Stimulated activated CD8-positive, alpha-beta memory T cell treated with anti-CD3 and anti-CD28 coated beads, Interleukin-7, amount 100 ng/mL, for 24 hours (primary cell): Measurements from ENCODE around the gene DOCK1.

Experiments used
- DNase-seq: peaks from one replicate; pipeline ENCODE4 v3.0.0-alpha.2; 2020; ENCODE audit warnings: low read depth

Gene DOCK1

DNA sequence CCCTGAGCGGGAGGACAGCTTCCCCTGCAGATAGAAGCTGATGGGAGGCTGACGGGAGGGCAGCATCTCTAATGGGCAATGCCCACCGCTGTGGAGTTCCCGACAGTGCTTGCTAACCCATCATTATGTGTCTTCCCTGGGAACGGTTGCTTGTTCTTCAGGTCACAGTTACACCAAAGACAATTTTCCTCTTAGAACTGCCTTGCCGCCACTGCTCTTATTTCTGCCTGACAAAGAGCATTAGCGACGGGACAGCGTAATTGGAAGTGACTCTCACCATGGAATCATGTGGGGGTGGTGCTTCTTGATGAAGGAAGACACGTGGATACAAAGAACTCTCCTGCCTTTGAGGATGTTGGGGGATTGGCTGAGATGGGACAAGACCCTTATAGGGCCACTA is 562.6 kb downstream of the DOCK1 start:
- no peak for DNase-seq

DNA sequence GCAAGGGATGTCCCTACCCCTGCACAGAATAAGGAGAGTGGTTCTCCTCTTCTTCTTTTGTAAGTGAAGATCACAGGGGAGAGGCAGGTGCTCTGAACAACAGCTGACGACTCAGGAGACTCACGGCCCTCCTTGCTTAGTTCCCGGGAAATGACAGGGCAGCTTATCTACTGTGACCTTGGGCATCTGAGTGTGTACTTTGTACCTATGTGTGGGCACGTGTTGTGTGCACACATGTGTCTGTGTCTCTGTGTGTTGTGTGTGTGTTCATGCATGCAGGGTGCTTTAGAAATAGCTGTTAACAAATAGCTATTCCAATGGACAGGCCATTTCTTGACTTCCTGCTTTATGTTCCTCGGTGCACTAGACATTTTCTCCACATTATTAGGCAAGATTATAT is 563.4 kb downstream of the DOCK1 start:
- DNase-seq = no peak

DNA sequence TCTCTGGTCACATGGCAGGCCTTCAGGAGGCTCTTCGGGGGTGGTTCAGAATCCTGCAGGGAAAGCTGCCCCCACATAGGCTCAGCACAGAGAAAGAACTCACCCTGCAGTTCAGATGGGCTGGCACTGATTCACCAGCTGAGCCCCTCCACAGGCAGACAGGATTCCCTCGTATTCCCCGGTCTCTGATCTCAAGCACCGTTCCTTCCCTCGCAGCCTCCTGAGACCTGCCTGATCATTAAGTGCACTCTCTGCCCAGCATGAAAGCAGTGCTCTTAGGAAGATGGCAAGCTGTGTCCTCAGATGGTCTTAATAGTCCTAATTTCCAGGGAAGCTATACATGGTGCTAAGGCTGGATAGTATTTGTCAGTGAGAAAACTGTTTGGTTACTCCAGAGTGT is 565.7 kb downstream of the DOCK1 start:
- no peak for DNase-seq

DNA sequence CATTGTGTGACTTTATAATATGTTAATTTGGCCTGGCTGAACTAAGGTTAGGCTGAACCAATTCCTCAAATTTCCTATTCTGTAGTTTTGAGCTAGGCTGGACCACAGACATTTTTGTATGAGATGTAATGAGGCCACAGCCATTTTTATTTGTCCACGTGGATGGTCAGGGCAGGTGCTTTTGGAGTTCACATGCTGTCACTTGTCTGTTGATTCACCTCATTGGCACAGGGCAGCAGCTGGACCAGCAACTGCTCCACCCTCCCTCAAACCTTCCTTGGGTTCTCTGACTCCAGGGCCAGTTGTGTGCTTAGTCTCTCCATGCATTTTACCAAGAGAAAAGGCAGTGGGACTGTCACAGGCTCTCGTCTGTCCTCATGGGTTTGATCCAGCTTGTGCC is 567.7 kb downstream of the DOCK1 start:
- DNase-seq = no peak

DNA sequence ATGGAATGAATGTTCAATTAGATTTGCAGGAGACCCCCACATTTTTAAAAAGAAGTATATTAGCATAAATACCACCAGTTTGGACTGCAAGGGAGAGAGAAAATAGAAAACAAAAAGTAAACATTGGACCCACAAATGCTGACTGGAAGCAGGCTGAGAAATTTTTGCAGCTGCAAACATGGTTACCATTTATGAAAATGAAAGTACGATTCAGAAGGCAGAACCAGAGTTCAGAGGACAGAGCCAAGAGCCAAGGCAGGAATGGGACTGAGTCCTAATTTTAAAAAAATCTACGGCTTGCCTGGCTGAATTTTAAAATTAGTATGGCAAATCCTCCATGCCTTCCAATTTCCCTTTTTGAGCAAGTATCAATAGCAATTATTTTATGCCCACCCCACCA is 569.3 kb downstream of the DOCK1 start:
- DNase-seq = no peak

DNA sequence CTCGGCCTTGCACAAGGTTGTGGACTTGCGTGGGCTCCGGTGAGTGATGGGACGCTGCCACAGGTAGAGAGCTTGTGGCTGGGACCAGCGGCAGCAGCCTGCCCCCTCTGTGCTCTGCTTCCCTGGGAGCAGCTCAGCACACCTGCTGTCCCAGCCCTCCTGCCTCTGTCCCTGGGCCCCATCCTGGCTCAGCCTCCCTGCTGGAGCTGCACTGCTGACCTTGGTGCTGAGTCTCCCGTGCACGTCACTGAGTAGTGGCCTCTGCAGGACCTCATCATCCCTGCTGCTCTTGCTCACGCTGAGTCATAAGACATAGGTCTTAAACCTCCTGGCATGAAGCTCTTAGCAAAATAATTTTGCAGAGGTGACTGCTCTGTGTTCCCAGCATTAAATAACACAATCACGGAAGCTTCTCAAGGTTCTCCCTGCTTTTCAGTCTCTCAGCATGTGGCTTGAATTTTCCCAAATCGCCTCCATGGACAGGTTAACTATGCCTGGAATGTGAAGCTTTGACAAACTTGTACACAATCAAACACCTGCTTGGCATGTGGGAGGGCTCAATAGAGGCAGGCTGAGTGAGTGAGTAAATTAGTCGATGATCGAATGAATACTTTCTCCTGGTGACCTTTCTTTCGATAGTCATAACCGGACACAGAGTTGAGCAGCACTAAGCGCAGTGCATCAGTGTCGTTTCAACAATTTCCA is 580.1 kb downstream of the DOCK1 start:
- no peak for DNase-seq

DNA sequence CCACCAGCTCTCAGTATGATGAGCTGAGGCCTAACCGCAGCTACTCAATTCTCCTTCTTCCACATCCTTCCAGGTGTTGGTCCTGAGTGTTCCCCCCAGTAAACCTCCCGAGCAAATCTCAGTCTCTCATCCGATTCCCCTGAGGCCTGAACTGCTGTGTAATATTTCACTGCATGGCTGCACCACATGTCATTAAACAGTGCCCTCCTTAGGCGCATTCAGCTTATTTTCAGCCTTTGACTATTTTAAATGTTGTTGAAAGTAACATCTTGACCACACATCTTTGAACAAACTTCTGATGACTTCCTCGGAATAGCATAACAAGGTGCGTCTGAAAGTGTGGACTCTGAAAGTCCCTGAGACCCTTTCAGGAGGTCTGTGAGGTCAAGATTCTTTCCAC is 581.1 kb downstream of the DOCK1 start:
- no peak for DNase-seq

DNA sequence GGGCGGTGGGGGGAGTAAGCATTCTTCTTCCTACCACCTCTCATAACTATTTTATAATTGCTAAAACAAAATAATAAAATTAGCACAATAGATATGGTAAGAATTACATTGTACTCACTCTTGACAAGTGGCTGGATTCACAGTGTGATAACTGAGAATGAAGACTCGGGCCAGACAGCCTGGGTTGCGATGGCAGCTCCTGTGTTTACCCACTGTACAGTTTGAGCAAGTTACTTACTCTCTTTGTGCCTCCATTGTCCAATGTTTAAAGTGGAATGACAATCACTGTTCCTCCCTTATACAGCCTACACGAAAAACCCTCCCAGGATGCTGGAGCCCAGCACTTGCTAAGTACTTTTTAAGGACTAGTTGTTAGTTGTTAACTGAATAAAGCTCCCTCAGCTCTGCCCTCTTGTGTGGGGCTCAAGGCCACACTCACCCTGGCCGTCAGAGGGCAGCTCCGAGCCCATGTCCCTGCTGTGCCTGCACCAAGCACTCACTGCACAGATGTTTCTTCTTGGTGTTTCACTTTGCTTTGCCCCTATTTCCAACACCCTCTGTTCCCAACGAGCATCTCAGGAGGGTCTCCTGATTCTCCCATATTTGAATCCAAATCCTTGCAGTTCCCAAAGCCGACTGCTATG is 587.5 kb downstream of the DOCK1 start:
- no peak for DNase-seq

DNA sequence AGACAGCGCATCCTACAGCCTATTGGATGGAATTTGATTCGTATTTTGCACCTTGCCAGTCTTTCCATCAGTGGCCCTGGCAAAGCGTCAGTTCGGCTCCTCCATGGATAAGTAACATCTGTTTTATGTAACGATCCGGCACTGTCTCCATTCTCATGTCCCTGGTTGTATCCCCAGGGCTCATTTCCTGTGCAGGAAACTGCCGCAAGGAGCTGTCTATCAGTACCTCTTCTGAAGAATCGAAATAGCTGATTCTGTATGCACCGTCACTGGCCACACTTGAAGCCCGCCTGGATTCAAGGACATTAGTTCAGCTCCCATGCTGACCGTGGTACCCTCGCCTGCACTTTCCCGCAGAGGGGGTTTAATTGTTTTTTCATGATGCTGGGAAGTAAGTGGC is 590.8 kb downstream of the DOCK1 start:
- no peak for DNase-seq

DNA sequence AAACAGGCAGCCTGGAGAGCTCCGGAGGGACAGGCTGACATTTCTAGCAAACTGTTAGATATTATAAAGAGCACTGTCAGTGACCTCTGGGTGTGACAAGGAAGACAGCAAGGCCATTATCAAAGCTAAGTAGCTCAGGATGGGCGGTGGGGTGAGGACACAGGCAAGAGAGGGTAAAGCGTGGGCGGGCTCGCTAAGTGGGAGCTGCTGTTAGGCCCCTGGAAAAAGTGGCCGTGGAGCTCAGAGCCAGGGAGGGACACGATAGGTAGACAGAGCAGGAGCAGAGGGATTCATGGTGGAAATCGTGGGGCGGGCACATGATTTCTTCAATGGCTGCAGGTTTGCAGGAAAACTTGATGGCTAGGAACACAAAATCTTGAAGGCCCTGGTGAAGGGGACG is 592.5 kb downstream of the DOCK1 start:
- DNase-seq = no peak

DNA sequence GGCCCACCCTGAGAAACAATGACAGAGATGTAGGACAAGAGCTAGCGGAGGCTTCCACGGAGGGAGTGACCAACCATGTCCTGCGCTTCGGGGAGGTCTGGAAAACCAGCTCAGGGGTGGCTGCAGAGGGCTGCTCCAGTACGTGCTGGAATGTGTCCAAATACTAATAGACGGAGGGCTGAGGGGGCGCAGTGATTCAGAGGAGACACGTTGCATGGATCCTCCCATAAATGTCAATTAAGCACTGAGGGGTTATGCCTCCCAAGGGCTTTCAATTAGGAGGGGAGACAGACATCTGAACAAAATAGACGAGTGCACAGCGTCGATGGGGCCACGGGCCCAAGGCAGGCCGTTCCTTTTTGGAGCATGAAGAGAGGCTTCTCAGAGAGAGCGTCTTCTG is 592.9 kb downstream of the DOCK1 start:
- no peak for DNase-seq

DNA sequence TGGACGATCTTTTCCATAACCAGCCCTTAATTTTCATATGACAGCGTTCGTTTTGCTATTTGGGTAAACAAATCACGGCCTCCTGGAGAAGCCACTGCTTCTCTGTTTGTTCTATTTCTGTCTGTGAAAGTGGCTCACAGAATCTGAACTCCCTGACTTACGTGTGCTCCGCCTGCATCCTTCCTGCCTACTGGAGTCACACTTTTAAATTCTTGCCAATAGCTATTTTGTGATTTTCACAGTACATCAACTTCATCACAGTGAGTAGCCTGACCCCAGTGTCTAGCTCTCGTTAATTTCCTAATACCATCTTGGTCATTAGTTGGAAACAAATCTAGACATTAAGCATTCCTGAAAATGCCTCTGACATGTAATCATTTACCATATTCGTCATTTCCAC is 594.9 kb downstream of the DOCK1 start:
- DNase-seq = no peak
